GM12891 (cell line): ENCODE results near the gene TEDC1.

Source experiments
- POLR2A ChIP-seq: IDR thresholded peaks from 2 replicates; pipeline ENCODE4 v1.6.1; 2011; ENCODE audit warnings: low read depth, low read length, control low read depth
- POLR2AphosphoS5 ChIP-seq: IDR thresholded peaks from 2 replicates; pipeline ENCODE4 v1.6.1; 2011; ENCODE audit warnings: low read depth, low read length, control low read depth
- TAF1 ChIP-seq: IDR thresholded peaks from 2 replicates; pipeline ENCODE4 v1.6.1; 2011; ENCODE audit warnings: low read depth, low read length, control low read depth

DNA sequence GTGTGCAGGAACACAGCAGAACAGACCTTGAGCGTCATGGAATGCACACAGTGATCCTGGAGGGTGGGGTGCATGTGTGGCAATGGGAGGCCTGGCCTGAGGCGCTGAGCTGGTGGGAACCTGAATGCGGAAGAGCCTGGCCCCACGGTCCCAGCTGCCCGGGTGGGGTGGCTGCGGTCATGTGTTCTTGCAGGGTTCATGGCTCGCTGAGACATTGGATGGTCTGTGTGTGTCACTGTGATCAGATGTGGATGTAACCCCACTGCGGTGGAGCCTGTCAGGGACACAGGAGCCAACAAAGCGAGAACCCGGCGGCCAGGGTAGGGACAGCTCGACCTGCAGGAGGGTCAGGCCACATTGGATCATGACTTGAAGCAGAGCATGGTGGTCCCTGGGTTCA, 48.2 kb upstream of the TEDC1 start:
- TF ChIP-seq POLR2A (no peak), TAF1 (no peak), POLR2AphosphoS5 (no peak)
